IMR-90 (cell line): ENCODE results near the gene SPPL3. TPM values are rescaled to one million over a fixed set of nuclear protein-coding genes. Genes with fewer than 3 reads are reported as not detected.

Experiments used
- ATAC-seq: fragments of 200-7000 bp; cut with Tn5 transposase; 2 replicates; pipeline ENCODE4 v1.9.1; 2020; ENCODE audit warnings: low read depth, mild to moderate bottlenecking, moderate library complexity
- BruUV-seq: library from RNA; stranded (reverse); fragments of 400-500 nt; replicated peaks from 2 replicates; lab custom pipeline; 2021; lab: Mats Ljungman, UMichigan
- CTCF ChIA-PET: fragments of 300-600 bp; formaldehyde crosslinking; extraction: SDS; loops from one replicate; lab custom pipeline; 2021; ENCODE audit warnings: antibody characterized with exemption; lab: Yijun Ruan, JAX
- POLR2A ChIA-PET: fragments of 300-600 bp; sonication (Branson Sonifier 250); formaldehyde crosslinking; loops from one replicate; lab custom pipeline; 2022; ENCODE audit warnings: antibody characterized with exemption; ENCODE audit not compliant: unreplicated experiment; lab: Charles Lee
- DNase-seq: peaks from one replicate; pipeline ENCODE4 v3.0.0; 2013
- H2AFZ ChIP-seq: replicated peaks from 2 replicates; pipeline ENCODE3; 2013; ENCODE audit warnings: low read length, mild to moderate bottlenecking; ENCODE audit not compliant: poor library complexity
- H2AK5ac ChIP-seq: 2 replicates; pipeline ENCODE4 v1.6.1; 2013; ENCODE audit warnings: low read depth, low read length, inconsistent platforms
- H2AK9ac ChIP-seq: replicated peaks from 2 replicates; pipeline ENCODE3; 2013; ENCODE audit warnings: mild to moderate bottlenecking, low read depth, low read length, moderate library complexity; ENCODE audit not compliant: poor library complexity
- H2BK120ac ChIP-seq: 2 replicates; pipeline ENCODE4 v1.6.1; 2013; ENCODE audit warnings: low read depth, low read length, inconsistent platforms
- H2BK15ac ChIP-seq: 3 replicates; pipeline ENCODE4 v1.6.1; 2013; ENCODE audit warnings: low read depth, low read length, inconsistent platforms
- H2BK20ac ChIP-seq: 2 replicates; pipeline ENCODE4 v1.6.1; 2013; ENCODE audit warnings: low read depth, mild to moderate bottlenecking, inconsistent platforms, low read length, moderate library complexity
- H2BK5ac ChIP-seq: 2 replicates; pipeline ENCODE4 v1.6.1; 2013; ENCODE audit warnings: mild to moderate bottlenecking, low read depth, low read length, inconsistent platforms; ENCODE audit not compliant: poor library complexity, severe bottlenecking
- H3K14ac ChIP-seq: replicated peaks from 2 replicates; pipeline ENCODE4 v1.6.1; 2013; ENCODE audit warnings: low read depth, low read length, inconsistent platforms
- H3K18ac ChIP-seq: 2 replicates; pipeline ENCODE4 v1.6.1; 2013; ENCODE audit warnings: low read depth, low read length, control low read depth
- H3K23ac ChIP-seq: 2 replicates; pipeline ENCODE4 v1.6.1; 2013; ENCODE audit warnings: low read depth, low read length, inconsistent platforms
- H3K27ac ChIP-seq: 2 replicates; pipeline ENCODE4 v1.5.1; 2013; ENCODE audit warnings: mild to moderate bottlenecking, control low read depth, low read length; ENCODE audit not compliant: insufficient read depth
- H3K27me3 ChIP-seq: 2 replicates; pipeline ENCODE4 v1.6.1; 2013; ENCODE audit warnings: low read length; ENCODE audit not compliant: control insufficient read depth, insufficient read depth
- H3K36me3 ChIP-seq: 2 replicates; pipeline ENCODE4 v1.6.1; 2013; ENCODE audit warnings: low read length, mixed read lengths; ENCODE audit not compliant: control insufficient read depth, insufficient read depth
- H3K4ac ChIP-seq: 2 replicates; pipeline ENCODE4 v1.6.1; 2013; ENCODE audit warnings: low read depth, low read length, inconsistent platforms
- H3K4me1 ChIP-seq: 2 replicates; pipeline ENCODE4 v1.6.1; 2013; ENCODE audit warnings: low read length, mixed read lengths; ENCODE audit not compliant: control insufficient read depth, insufficient read depth
- H3K4me2 ChIP-seq: 2 replicates; pipeline ENCODE4 v1.6.1; 2013; ENCODE audit warnings: low read depth, mild to moderate bottlenecking, control low read depth, low read length, moderate library complexity
- H3K4me3 ChIP-seq: 2 replicates; pipeline ENCODE4 v1.5.1; 2013; ENCODE audit warnings: low read depth, mild to moderate bottlenecking, control low read depth, low read length, moderate library complexity; ENCODE audit not compliant: insufficient read depth
- H3K56ac ChIP-seq: 2 replicates; pipeline ENCODE4 v1.6.1; 2013; ENCODE audit warnings: low read length, inconsistent platforms; ENCODE audit not compliant: insufficient read depth; ENCODE audit errors: extremely low read depth
- H3K79me1 ChIP-seq, 2 experiments: 2 replicates each; pipeline ENCODE4 v1.6.1; 2013; ENCODE audit warnings: low read length in 2 of 2, inconsistent platforms in 1 of 2, low read depth in 1 of 2
- H3K9ac ChIP-seq: 2 replicates; pipeline ENCODE4 v1.6.1; 2013; ENCODE audit warnings: low read depth, low read length, control low read depth
- H3K9me1 ChIP-seq: 2 replicates; pipeline ENCODE4 v1.6.1; 2013; ENCODE audit warnings: low read length, inconsistent platforms; ENCODE audit not compliant: insufficient read depth
- H3K9me3 ChIP-seq: 2 replicates; pipeline ENCODE4 v1.6.1; 2013; ENCODE audit warnings: low read length; ENCODE audit not compliant: control insufficient read depth, insufficient read depth
- H4K20me1 ChIP-seq: 2 replicates; pipeline ENCODE4 v1.6.1; 2013; ENCODE audit warnings: low read length, inconsistent platforms; ENCODE audit not compliant: insufficient read depth
- H4K5ac ChIP-seq: 2 replicates; pipeline ENCODE4 v1.6.1; 2013; ENCODE audit warnings: mild to moderate bottlenecking, low read depth, low read length, control low read depth
- H4K8ac ChIP-seq, 2 experiments: 2 replicates each; pipeline ENCODE4 v1.6.1; 2013; ENCODE audit warnings: low read depth in 2 of 2, low read length in 2 of 2, control low read depth in 1 of 2, inconsistent platforms in 1 of 2
- H4K91ac ChIP-seq: 2 replicates; pipeline ENCODE4 v1.6.1; 2013; ENCODE audit warnings: low read depth, low read length, inconsistent platforms; ENCODE audit not compliant: insufficient read depth
- BHLHE40 ChIP-seq: fragments of 150-350 bp; IDR thresholded peaks from 2 replicates; pipeline ENCODE4 v1.6.1; 2016; ENCODE audit warnings: mild to moderate bottlenecking, low read depth, low read length
- CEBPB ChIP-seq: IDR thresholded peaks from 2 replicates; pipeline ENCODE4 v1.6.1; 2012; ENCODE audit warnings: low read depth, low read length, improper control_type of control experiment
- CHD1 ChIP-seq: IDR thresholded peaks from 2 replicates; pipeline ENCODE4 v1.6.1; 2012; ENCODE audit warnings: low read depth, low read length, improper control_type of control experiment
- MAFK ChIP-seq: IDR thresholded peaks from 2 replicates; pipeline ENCODE4 v1.6.1; 2012; ENCODE audit warnings: low read depth, low read length, improper control_type of control experiment
- NFE2L2 ChIP-seq: fragments of 150-350 bp; IDR thresholded peaks from 2 replicates; pipeline ENCODE4 v1.6.1; 2016; ENCODE audit warnings: low read depth, mild to moderate bottlenecking, low read length
- RAD21 ChIP-seq: IDR thresholded peaks from 2 replicates; pipeline ENCODE4 v1.6.1; 2012; ENCODE audit warnings: low read length, improper control_type of control experiment
- RCOR1 ChIP-seq: IDR thresholded peaks from 2 replicates; pipeline ENCODE4 v1.6.1; 2012; ENCODE audit warnings: mild to moderate bottlenecking, low read length, improper control_type of control experiment; ENCODE audit not compliant: insufficient replicate concordance
- RFX5 ChIP-seq: IDR thresholded peaks from 2 replicates; pipeline ENCODE4 v1.8.0; 2012; ENCODE audit warnings: low read depth, mild to moderate bottlenecking, low read length, moderate library complexity
- SMC3 ChIP-seq: fragments of 150-350 bp; IDR thresholded peaks from 2 replicates; pipeline ENCODE4 v1.6.1; 2016; ENCODE audit warnings: low read depth, mild to moderate bottlenecking, antibody characterized with exemption, low read length, moderate library complexity
- WGBS, 2 experiments: methylation state at CpG; one replicate each; pipeline versions ENCODE4 v1.1.5 to v1.1.7; 2013; ENCODE audit warnings: missing lambda C conversion rate in 2 of 2; ENCODE audit not compliant: insufficient read length in 1 of 2; ENCODE audit errors: extremely low coverage in 2 of 2; 5-methylcytosine and 5-hydroxymethylcytosine counted together
- dilution Hi-C: fragments of 300-500 bp; cut with HindIII; formaldehyde crosslinking; loops from one replicate; pipeline ENCODE4 v1.14.3; 2018; ENCODE audit warnings: low sequenced_read_pairs; ENCODE audit not compliant: unreplicated experiment
- in situ Hi-C: fragments of 300-500 bp; cut with MboI; formaldehyde crosslinking; loops from 3 replicates; pipeline ENCODE4 v1.14.3; 2019; ENCODE audit warnings: low sequenced_read_pairs, inconsistent platforms, mixed read lengths
- intact Hi-C: fragments of 100-400 bp; cut with micrococcal nuclease; formaldehyde crosslinking; loops from 2 replicates; pipeline ENCODE4 v1.10.0; 2022
- polyA plus RNA-seq, 3 experiments: library from polyadenylated mRNA; depleted of rRNA; stranded (reverse); fragments of >200 nt; gene quantifications; 2 replicates each; pipeline ENCODE4 v1.2.3, GENCODE V29; 2012; ENCODE audit warnings: low replicate concordance in 1 of 3
- total RNA-seq: library from RNA; depleted of rRNA; stranded (reverse); fragments of >200 nt; gene quantifications from 2 replicates; pipeline ENCODE4 v1.2.3, GENCODE V29; 2012
- TF ChIP-seq, protein P1 (sequence below): conservative IDR thresholded peaks from 2 replicates; pipeline ENCODE4 v1.5.1; 2012; ENCODE audit warnings: mild to moderate bottlenecking, low read depth, low read length, improper control_type of control experiment
- TF ChIP-seq, protein P2 (sequence below): fragments of 150-350 bp; IDR thresholded peaks from 2 replicates; pipeline ENCODE4 v1.6.1; 2016; ENCODE audit warnings: low read depth, mild to moderate bottlenecking, low read length, moderate library complexity, borderline replicate concordance

SPPL3 gene
- total and polyA plus RNA-seq, 2 of the 4 experiments (the other 2 are of a cell fraction): 1.6 to 18.0 TPM

DNA sequence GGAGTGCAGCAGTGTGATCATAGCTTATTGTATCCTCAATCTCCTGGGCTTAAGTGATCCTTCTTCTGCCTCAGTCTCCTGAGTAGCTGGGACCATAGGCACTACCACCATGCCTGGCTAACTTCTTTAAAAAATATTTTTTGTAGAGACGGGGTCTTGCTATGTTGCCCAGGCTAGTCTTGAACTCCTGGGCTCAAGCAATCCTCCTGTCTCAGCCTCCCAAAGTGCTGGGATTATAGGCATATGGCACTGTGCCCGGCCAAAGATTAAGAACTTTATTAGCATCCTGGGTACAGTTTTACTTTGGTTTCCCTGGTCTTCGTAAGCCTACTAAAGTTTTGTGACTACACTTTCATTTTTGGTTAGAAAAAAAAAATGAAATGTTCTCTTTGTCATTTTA is 94.1 kb downstream of the SPPL3 start:
- H4K91ac ChIP-seq: no peak overlapping the region
- H2BK120ac ChIP-seq: no peak overlapping the region
- H3K27ac ChIP-seq: no peak overlapping the region
- no peak overlapping the region for H2AK5ac ChIP-seq
- no peak overlapping the region for H2AFZ ChIP-seq
- H3K4ac ChIP-seq: no peak overlapping the region
- intact Hi-C loops: loop anchor here (2.0 kb wide), 1 partner anchor 15 kb away; no protein-coding TSS in a partner anchor
- H3K23ac ChIP-seq: no peak overlapping the region
- no peaks in the 10 kb centered on the region for H3K27me3 ChIP-seq
- H4K5ac ChIP-seq: no peak overlapping the region
- in situ Hi-C loops: no loop called here
- ChIA-PET POLR2A (no interaction called here), CTCF (no interaction called here)
- no peak overlapping the region for H3K18ac ChIP-seq
- H3K9ac ChIP-seq: no peak overlapping the region
- no peak overlapping the region for H3K14ac ChIP-seq
- dilution Hi-C loops: no loop called here
- peaks cover 7% of the 10 kb centered on the region; the same call in 1 of the 2 replicates for H4K20me1 ChIP-seq
- BruUV-seq: no TSS peak
- H4K8ac ChIP-seq: no peak overlapping the region
- TF ChIP-seq MAFK (no peak), CEBPB (no peak), RCOR1 (no peak), BHLHE40 (no peak), RAD21 (no peak), RFX5 (no peak), NFE2L2 (no peak), SMC3 (no peak), CHD1 (no peak)
- TF ChIP-seq, protein P1, sequence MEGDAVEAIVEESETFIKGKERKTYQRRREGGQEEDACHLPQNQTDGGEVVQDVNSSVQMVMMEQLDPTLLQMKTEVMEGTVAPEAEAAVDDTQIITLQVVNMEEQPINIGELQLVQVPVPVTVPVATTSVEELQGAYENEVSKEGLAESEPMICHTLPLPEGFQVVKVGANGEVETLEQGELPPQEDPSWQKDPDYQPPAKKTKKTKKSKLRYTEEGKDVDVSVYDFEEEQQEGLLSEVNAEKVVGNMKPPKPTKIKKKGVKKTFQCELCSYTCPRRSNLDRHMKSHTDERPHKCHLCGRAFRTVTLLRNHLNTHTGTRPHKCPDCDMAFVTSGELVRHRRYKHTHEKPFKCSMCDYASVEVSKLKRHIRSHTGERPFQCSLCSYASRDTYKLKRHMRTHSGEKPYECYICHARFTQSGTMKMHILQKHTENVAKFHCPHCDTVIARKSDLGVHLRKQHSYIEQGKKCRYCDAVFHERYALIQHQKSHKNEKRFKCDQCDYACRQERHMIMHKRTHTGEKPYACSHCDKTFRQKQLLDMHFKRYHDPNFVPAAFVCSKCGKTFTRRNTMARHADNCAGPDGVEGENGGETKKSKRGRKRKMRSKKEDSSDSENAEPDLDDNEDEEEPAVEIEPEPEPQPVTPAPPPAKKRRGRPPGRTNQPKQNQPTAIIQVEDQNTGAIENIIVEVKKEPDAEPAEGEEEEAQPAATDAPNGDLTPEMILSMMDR: no peak
- TF ChIP-seq, protein P2, sequence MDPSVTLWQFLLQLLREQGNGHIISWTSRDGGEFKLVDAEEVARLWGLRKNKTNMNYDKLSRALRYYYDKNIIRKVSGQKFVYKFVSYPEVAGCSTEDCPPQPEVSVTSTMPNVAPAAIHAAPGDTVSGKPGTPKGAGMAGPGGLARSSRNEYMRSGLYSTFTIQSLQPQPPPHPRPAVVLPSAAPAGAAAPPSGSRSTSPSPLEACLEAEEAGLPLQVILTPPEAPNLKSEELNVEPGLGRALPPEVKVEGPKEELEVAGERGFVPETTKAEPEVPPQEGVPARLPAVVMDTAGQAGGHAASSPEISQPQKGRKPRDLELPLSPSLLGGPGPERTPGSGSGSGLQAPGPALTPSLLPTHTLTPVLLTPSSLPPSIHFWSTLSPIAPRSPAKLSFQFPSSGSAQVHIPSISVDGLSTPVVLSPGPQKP: no peak
- no peak for DNase-seq
- H3K9me1 ChIP-seq: no peaks in the 10 kb centered on the region
- H3K4me2 ChIP-seq: no peak overlapping the region
- no CpG with 5 or more reads among the region's 3 CpGs for WGBS, 2 experiments
- no peaks in the 10 kb centered on the region for H3K36me3 ChIP-seq
- ATAC-seq: no peak
- no peak overlapping the region for H3K56ac ChIP-seq
- no peaks in the 10 kb centered on the region for H3K9me3 ChIP-seq
- peaks cover 7 to 12% of the 10 kb centered on the region in 2 experiments; a peak in 3 of 4 replicates for H3K79me1 ChIP-seq
- H3K4me1 ChIP-seq: no peaks in the 10 kb centered on the region
- H3K4me3 ChIP-seq: no peak overlapping the region
- no peak overlapping the region for H2AK9ac ChIP-seq
- no peak overlapping the region for H2BK20ac ChIP-seq
- no peak overlapping the region for H2BK5ac ChIP-seq
- H2BK15ac ChIP-seq: no peak overlapping the region
